ENCODE measurements around the gene ALG1. TPM values are rescaled to one million over a fixed set of nuclear protein-coding genes. Genes with fewer than 3 reads are reported as not detected.
"Not testable (repeated sequence)": the region's sequence is repeated elsewhere in the genome, so short reads cannot be mapped to it uniquely, and the experiment has no call there.

Gene ALG1
- total RNA-seq, 2 experiments from 2014 or later: 19.6 to 22.3 TPM

DNA sequence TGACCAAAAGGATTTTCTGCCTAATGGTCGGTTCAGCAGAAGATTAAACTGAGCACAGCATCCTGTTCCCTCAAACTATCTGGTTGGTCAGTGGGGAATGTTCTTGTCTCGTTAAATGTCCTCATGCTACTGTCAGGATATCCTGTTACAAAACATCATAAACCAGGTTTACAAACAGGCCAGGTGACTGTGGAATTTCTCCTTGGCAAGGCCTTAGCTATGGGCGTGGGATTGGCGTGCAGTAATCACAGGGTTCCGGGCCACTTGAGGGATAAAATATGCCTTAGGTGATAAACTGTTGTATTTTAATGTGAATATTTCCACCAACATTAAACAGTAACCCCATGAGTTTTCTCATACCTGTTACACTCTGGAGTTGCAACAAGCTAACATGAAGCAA lies 33.4 kb downstream of the ALG1 start:
- H3K4me1 Mint-ChIP-seq; H3K9me3 Mint-ChIP-seq; DNase-seq; POLR2A ChIA-PET; H3K36me3 Mint-ChIP-seq; H3K27me3 Mint-ChIP-seq; H3K27ac Mint-ChIP-seq; H3K4me3 Mint-ChIP-seq; ATAC-seq (ENCODE audit: low read depth): not testable (repeated sequence)

DNA sequence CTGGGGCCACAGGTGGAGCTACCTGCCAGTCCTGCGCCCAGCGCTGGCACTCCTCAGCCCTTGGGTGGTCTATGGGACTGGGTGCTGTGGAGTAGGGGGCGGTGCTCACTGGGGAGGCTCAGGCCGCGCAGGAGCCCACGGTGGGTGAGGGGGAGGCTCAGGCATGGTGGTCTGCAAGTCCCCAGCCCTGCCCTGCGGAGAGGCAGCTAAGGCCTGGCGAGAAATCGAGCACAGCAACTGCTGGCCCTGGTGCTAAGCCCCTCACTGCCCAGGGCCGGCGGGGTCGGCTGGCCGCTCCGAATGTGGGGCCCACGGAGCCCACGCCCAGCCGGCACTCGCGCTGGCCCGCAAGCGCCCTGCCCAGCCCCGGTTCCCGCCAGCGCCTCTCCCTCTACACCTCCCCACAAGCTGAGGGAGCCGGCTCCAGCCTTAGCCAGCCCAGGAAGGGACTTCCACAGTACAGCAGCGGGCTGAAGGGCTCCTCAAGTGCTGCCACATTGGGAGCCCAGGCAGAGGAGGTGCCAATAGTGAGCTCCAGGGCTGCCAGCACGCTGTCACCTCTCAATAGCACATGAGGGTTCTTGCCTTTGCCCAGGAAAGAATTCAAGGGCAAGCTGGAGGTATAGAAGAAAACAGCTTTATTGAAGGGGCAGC lies 37.0 kb downstream of the ALG1 start:
- Mint-ChIP-seq H3K36me3 (no peaks in the 10 kb centered on the region), H3K27ac (no peak overlapping the region), H3K9me3 (no peaks in the 10 kb centered on the region), H3K27me3 (peaks cover under 1% of the 10 kb centered on the region), H3K4me3 (no peak overlapping the region), H3K4me1 (peaks cover 4% of the 10 kb centered on the region)
- POLR2A ChIA-PET: no interaction called here
- no peak for ATAC-seq (ENCODE audit: low read depth)
- DNase-seq: no peak

DNA sequence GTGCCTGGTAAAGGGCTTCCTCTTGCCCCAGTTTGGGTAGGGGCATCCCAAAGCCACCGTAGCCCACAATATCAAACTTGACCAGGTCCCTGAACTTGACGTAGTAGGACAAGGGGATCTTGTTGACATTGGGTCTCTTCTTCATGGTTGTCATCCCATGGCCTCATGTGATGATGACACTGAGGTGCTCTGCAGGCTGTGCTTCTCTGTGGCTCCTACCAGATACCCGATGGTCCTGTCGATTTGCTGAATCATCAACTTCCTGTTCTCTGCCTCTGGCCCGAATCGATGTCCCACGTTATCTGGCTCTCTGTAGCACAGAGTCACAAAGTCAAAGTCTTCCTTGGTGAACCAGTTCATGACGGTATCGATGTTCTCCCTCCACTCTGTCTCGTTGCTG lies 39.3 kb downstream of the ALG1 start:
- POLR2A ChIA-PET; H3K4me1 Mint-ChIP-seq; DNase-seq; H3K27me3 Mint-ChIP-seq; H3K4me3 Mint-ChIP-seq; ATAC-seq (ENCODE audit: low read depth); H3K36me3 Mint-ChIP-seq; H3K27ac Mint-ChIP-seq; H3K9me3 Mint-ChIP-seq: not testable (repeated sequence)

DNA sequence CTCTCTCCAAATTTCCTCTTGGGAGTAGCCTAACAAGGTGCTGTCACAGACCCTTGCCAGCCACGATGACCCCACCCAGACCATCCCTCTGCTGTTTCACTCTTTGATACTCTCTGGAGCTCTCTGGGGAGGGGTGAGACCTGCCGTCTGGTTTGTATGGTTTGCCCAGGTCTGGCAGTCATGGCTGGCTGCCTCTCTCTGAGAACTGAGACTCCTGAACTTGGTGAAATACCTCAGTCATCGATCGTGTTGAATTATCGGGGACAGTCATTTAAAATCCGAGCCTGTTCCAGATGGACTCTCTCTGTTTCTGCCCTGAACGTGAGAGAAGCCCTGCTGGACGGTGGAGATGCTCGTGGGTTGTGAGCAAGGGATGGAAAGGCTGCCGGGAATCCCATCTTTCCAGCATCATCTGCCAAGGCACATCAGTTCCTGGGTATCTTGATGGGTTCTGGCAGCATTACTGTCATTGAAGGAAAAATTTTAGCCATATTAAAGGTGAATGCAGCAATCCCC lies 45.2 kb downstream of the ALG1 start:
- H3K27ac Mint-ChIP-seq; H3K4me1 Mint-ChIP-seq; ATAC-seq (ENCODE audit: low read depth); POLR2A ChIA-PET; DNase-seq; H3K36me3 Mint-ChIP-seq; H3K4me3 Mint-ChIP-seq; H3K9me3 Mint-ChIP-seq: not testable (repeated sequence)
- H3K27me3 Mint-ChIP-seq: peaks cover 35% of the 10 kb centered on the region

DNA sequence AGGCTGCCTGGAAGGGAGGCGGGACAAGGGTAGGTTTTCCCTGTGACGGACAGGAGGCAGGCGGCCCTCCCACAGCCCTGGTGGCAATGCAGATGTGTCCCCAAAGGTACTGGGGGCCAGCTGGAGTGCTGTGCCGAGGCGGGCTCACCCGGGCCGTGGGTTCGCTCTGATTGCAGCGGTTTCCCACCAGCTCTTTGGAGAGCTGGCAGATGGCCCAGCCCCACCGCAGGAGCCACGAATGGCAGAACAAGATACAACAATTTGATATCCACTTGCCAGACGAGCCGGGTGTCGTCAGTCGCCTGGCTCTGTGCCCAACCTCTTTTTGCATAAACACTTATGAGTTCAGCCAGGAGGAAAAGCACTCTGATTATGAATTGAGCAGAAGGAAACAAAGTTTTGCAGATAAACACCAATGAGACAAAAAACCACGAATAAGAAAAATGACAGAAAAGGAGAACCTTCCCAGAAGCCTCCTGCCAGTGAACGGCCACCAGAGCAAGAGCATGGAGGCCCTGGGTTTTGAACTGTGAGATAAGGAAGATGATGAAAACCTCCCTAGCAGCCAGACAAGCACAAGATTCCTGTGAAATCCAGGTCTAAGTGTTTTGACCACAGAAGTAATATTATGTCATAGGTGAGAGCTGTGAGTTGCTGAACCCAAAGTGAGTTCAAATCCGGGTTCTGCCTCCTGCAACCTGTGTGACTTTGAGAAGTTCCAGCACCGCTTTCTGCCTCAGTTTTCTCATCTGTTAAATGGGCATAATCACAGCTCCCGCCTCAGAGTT lies 45.9 kb downstream of the ALG1 start:
- H3K27ac Mint-ChIP-seq; H3K9me3 Mint-ChIP-seq; H3K4me3 Mint-ChIP-seq; ATAC-seq (ENCODE audit: low read depth); DNase-seq; POLR2A ChIA-PET; H3K4me1 Mint-ChIP-seq; H3K36me3 Mint-ChIP-seq: not testable (repeated sequence)
- H3K27me3 Mint-ChIP-seq: peaks cover 35% of the 10 kb centered on the region

DNA sequence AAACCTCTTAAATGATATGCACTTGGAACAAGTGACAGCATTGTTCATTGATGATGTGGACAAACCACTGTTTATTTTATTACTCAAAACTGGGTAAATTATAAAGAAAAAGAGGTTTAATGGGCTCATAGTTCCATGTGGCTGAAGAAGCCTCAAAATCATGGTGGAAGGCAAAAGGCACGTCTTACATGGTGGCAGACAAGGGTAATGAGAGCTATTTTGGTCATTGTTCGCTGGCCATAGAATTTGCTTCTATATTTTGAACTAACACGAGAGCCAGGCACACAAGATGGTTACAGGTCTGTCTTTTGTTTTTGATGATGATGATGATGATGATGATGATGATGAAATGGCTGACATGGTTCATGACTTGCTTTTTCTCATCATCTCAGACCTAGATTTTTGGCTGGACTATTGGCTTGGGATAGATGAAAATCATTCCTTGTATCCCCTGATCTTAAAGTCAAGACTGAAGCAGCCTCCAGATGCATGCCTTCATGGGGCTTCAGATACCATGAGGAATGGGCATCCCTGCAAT lies 59.9 kb downstream of the ALG1 start:
- H3K27me3 Mint-ChIP-seq: peaks cover 24% of the 10 kb centered on the region
- H3K4me1 Mint-ChIP-seq; DNase-seq; H3K36me3 Mint-ChIP-seq; H3K27ac Mint-ChIP-seq; H3K4me3 Mint-ChIP-seq; ATAC-seq (ENCODE audit: low read depth); H3K9me3 Mint-ChIP-seq; POLR2A ChIA-PET: not testable (repeated sequence)

DNA sequence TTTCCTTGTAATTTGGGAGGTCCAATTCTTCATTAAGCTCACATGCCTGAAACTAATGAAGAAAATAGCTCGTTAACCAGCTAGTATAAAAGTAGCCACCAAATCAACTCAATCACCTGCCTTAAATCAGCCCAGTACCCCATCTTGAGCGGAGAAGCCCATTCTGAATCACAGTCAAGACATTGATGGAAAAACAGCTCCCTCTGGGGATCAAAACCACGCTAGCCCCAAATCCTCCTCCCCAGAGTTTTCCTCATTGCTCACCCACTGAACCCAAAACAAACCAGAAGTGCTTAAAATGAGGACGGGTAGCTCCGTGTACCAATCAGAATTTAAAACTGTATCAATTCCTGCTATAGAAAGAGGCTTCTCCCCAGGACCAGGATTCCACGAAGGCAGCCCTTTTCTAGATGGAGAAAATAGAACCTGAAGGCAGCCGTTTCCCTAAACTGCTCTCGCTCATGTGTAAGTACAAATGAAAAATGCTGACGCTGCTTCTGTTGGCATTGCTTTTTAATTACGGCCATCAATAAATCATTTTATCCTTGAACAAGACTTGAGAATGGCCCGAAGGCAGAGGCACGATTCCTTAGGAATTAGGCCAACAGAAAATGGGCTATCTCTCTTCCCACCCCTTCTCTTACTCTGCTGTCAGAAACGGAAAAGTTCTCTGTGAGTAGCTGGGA lies 61.4 kb downstream of the ALG1 start:
- H3K27ac Mint-ChIP-seq; H3K4me1 Mint-ChIP-seq; H3K36me3 Mint-ChIP-seq; POLR2A ChIA-PET; ATAC-seq (ENCODE audit: low read depth); H3K4me3 Mint-ChIP-seq; H3K9me3 Mint-ChIP-seq; DNase-seq: not testable (repeated sequence)
- peaks cover 24% of the 10 kb centered on the region for H3K27me3 Mint-ChIP-seq

DNA sequence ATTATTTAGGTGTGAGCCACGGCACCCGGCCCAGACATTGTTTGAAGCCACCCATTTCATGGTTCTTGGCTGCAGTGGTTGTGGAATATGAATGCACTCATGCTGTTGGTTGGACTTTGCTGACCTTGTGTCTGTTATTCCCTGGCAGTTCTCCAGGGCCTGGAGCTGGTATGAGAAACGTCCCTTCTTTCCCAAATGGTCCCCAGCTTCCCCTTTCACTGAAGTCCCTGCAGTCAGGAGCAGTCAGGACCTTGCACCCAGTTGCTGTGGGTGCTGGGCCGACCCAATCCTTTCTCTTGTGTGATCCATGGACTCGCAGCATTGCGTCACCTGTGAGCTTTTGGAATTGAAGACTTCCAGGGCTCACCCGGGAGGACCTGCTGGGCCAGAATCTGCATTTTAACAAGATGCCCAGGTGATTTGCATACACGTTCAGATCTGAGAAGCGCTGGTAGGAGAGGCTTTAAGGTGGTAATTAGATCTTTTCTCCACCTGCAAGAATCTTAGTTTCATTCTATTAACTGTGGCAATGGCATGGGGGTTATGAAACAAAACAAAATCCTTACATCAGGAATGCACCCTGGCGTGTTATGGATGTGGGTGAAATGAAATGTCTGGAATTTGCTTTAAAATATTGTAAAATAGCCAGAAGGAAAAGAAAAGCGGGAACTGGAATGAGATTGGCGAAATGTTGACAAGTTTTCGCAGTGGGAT lies 63.3 kb downstream of the ALG1 start:
- H3K4me1 Mint-ChIP-seq; H3K36me3 Mint-ChIP-seq; H3K4me3 Mint-ChIP-seq; H3K27ac Mint-ChIP-seq; DNase-seq; ATAC-seq (ENCODE audit: low read depth); H3K9me3 Mint-ChIP-seq; POLR2A ChIA-PET: not testable (repeated sequence)
- peaks cover 21% of the 10 kb centered on the region for H3K27me3 Mint-ChIP-seq

Other genes starting within 250 kb of the ALG1 start
- gene GLYR1, start 224.6 kb upstream of the ALG1 start, total RNA-seq: 10 to 100 TPM; 91.6 to 93.1 TPM
- 10 to 100 TPM; 39.6 to 43.4 TPM for gene UBN1, start 224.4 kb upstream of the ALG1 start, total RNA-seq
- not detected for gene PPL, start 134.7 kb upstream of the ALG1 start, total RNA-seq
- gene SEC14L5, start 113.5 kb upstream of the ALG1 start, total RNA-seq: under 1 TPM in 1 of 2 experiments, not detected in 1; 0.20 TPM
- 10 to 100 TPM; 18.2 to 19.9 TPM for gene NAGPA, start 37.9 kb upstream of the ALG1 start, total RNA-seq
- not detected for gene C16orf89, start 5.9 kb upstream of the ALG1 start, total RNA-seq
- 10 to 100 TPM; 10.4 to 11.4 TPM for gene EEF2KMT, start 26.0 kb downstream of the ALG1 start, total RNA-seq